Right lobe of liver (tissue), 4 donors: Measurements from ENCODE around the gene TEX22.

Source experiments
- POLR2A ChIP-seq: fragments of 450-650 bp; IDR thresholded peaks from one replicate; pipeline ENCODE4 v1.6.1; 2017; ENCODE audit warnings: antibody characterized with exemption, mild to moderate bottlenecking
- TF ChIP-seq, protein P1 (sequence below), 4 donors: fragments of 200-600 bp in 3 of 4; fragments of 450-650 bp in 1 of 4; IDR thresholded peaks; one replicate each; pipeline versions ENCODE4 v1.5.1 to v1.8.0; 2016 to 2022; ENCODE audit warnings: antibody characterized with exemption in 4 of 4, mild to moderate bottlenecking in 2 of 4
- donor health status: DM: no; HTN: no; CAD: no.
- donor health status: DM: no; HTN: no; CAD: no.
- donor health status: DM: no; HTN: yes; CAD: no.

DNA sequence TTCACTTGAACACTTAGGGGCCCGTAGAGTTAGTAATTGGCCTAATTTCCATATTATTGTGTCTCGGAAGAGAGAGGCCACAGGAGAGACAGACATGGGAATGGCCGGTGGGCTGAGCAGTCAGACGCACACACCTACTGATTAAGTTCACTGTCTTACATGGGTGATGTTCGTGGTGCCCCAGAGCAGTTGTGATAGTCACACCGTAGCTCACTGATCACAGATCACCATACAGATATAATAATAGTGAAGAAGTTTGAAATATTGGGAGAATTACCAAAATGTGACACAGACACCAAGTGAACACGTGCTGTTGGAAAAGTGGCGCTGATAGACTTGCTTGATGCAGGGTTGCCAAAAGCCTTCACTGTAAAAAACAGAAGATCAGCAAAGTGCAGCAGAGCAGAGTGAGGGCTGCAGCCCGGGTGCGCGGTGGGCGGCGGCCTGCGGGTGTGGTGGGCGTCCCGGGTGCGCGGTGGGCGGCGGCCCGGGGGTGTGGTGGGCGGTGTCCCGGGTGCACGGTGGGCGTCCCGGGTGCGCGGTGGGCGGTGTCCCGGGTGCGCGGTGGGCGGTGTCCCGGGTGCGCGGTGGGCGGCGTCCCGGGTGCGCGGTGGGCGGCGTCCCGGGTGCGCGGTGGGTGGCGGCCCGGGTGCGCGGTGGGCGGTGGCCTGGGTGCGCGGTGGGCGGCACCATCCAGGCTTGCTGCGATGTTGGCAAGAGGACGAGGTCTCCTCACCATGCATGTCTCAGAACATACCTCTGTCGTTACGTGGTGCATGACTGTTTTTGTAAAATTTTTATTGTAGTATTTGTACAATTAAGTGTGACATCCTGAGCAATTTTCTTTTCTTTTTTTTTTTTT, 34.3 kb upstream of the TEX22 start:
- TF ChIP-seq, protein P1, sequence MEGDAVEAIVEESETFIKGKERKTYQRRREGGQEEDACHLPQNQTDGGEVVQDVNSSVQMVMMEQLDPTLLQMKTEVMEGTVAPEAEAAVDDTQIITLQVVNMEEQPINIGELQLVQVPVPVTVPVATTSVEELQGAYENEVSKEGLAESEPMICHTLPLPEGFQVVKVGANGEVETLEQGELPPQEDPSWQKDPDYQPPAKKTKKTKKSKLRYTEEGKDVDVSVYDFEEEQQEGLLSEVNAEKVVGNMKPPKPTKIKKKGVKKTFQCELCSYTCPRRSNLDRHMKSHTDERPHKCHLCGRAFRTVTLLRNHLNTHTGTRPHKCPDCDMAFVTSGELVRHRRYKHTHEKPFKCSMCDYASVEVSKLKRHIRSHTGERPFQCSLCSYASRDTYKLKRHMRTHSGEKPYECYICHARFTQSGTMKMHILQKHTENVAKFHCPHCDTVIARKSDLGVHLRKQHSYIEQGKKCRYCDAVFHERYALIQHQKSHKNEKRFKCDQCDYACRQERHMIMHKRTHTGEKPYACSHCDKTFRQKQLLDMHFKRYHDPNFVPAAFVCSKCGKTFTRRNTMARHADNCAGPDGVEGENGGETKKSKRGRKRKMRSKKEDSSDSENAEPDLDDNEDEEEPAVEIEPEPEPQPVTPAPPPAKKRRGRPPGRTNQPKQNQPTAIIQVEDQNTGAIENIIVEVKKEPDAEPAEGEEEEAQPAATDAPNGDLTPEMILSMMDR (IDR thresholded peaks at IDR 0.05) = no peak
- no peak for TF ChIP-seq POLR2A
